K562 (cell line): ENCODE measurements around the gene TMEM243. TPM values are rescaled to one million over a fixed set of nuclear protein-coding genes. Genes with fewer than 3 reads are reported as not detected.
A peak's percentile ranks its signal among the peaks of the same experiment; 100 is the strongest.

Experiments
- CLOCK ChIP-seq: fragments of 250-450 bp; sonication (Bioruptor Pico); IDR thresholded peaks from 2 replicates; pipeline ENCODE4 v1.4.0; 2020; ENCODE audit warnings: mild to moderate bottlenecking, moderate library complexity, borderline replicate concordance
- GABPA ChIP-seq: fragments of 200-800 bp; sonication (Bioruptor generic); conservative IDR thresholded peaks from 2 replicates; pipeline ENCODE4 v1.6.1; 2016; ENCODE audit warnings: low read depth, missing genetic modification characterization, missing compliant biosample characterization
- HIVEP1 ChIP-seq: fragments of 250-450 bp; sonication (Bioruptor Pico); IDR thresholded peaks from 2 replicates; pipeline ENCODE4 v1.4.0; 2020; ENCODE audit warnings: mild to moderate bottlenecking
- HNRNPUL1 ChIP-seq: fragments of 200-400 bp; formaldehyde crosslinking; IDR thresholded peaks from 2 replicates; pipeline ENCODE4 v1.6.1; 2017; ENCODE audit warnings: low read length
- JUND ChIP-seq, 2 experiments: IDR thresholded peaks; 2 replicates in 1 of 2; 3 replicates in 1 of 2; pipeline ENCODE4 v1.6.1; 2011; ENCODE audit warnings: borderline replicate concordance in 2 of 2, low read depth in 2 of 2, low read length in 2 of 2, improper control_type of control experiment in 1 of 2, missing biosample characterization in 1 of 2, missing genetic modification characterization in 1 of 2, missing genetic modification reagents in 1 of 2
- KDM1A ChIP-seq, 2 experiments: fragments of 450-650 bp; IDR thresholded peaks; 2 replicates each; pipeline ENCODE4 v1.6.1; 2016; ENCODE audit warnings: mild to moderate bottlenecking in 2 of 2
- L3MBTL2 ChIP-seq: fragments of 450-650 bp; IDR thresholded peaks from 2 replicates; pipeline ENCODE4 v1.6.1; 2016; ENCODE audit warnings: mild to moderate bottlenecking, moderate library complexity
- NFE2L1 ChIP-seq: fragments of 450-650 bp; IDR thresholded peaks from 2 replicates; pipeline ENCODE4 v1.6.1; 2016; ENCODE audit warnings: missing genetic modification characterization, low read depth, mild to moderate bottlenecking, missing compliant biosample characterization, moderate library complexity, borderline replicate concordance
- PHF20 ChIP-seq: fragments of 450-650 bp; IDR thresholded peaks from 2 replicates; pipeline ENCODE4 v1.6.1; 2018; ENCODE audit not compliant: partially characterized antibody
- RBM22 ChIP-seq: fragments of 200-400 bp; formaldehyde crosslinking; IDR thresholded peaks from 2 replicates; pipeline ENCODE4 v1.6.1; 2018; ENCODE audit warnings: low read length, low read depth; ENCODE audit not compliant: poor library complexity, severe bottlenecking
- RBM39 ChIP-seq: fragments of 200-400 bp; formaldehyde crosslinking; optimal IDR thresholded peaks from 2 replicates; pipeline ENCODE3; 2018; ENCODE audit warnings: low read depth, low read length
- UBTF ChIP-seq, 2 experiments: IDR thresholded peaks; 2 replicates each; pipeline ENCODE4 v1.6.1; 2012; ENCODE audit warnings: improper control_type of control experiment in 2 of 2, low read depth in 2 of 2, low read length in 2 of 2, borderline replicate concordance in 1 of 2
- ZC3H11A ChIP-seq: IDR thresholded peaks from 2 replicates; pipeline ENCODE4 v1.6.1; 2012; ENCODE audit warnings: low read depth, low read length, improper control_type of control experiment
- ZNF134 ChIP-seq: fragments of 250-450 bp; sonication (Bioruptor Pico); conservative IDR thresholded peaks from 2 replicates; pipeline ENCODE4 v1.4.0; 2020
- polyA plus RNA-seq, 8 experiments: library from polyadenylated mRNA; depleted of rRNA in 4 of 8; stranded (reverse) in 5 of 8; unstranded in 3 of 8; fragments of >200 nt; fragmentation: Nextera tagmentation in 2 of 8; fragmentation: Illumina TruSeq in 1 of 8; extraction: Ambion mirVana in 2 of 8; extraction: Trizol in 1 of 8; gene quantifications; 2 replicates each; pipeline versions ENCODE4 v1.2.1 to v1.2.3, GENCODE V29; 2011 to 2014; ENCODE audit warnings: inconsistent platforms in 1 of 8, missing spikeins in 1 of 8
- total RNA-seq, 7 experiments: library from RNA; depleted of rRNA in 6 of 7; stranded (reverse); fragments of >200 nt in 6 of 7; fragmentation: Illumina TruSeq in 2 of 7; extraction: Trizol in 2 of 7; gene quantifications; 2 replicates each; pipeline versions ENCODE4 v1.2.1 to v1.2.3, GENCODE V29; 2011 to 2021; ENCODE audit warnings: low replicate concordance in 1 of 7

Gene TMEM243
- total and polyA plus RNA-seq, 9 of the 15 experiments (the other 6 are each of a cell fraction or from before 2014, with no cell fraction given) = 3.9 to 8.6 (median 6.1) TPM

- TF ChIP-seq RBM39 (peak; percentile 75), ZC3H11A (no peak; the same call in 1 of the 2 replicates), UBTF (IDR thresholded peaks at IDR 0.05; ENCODE audit: borderline replicate concordance in 1 of 2, low read depth in 2 of 2, low read length in 2 of 2) (peak; percentile 99), KDM1A (IDR thresholded peaks at IDR 0.05) (no peak; a peak in 1 of 4 replicates), ZNF134 (no peak), RBM22 (peak; percentile 68), JUND (IDR thresholded peaks at IDR 0.05; ENCODE audit: borderline replicate concordance, low read depth, low read length) (peak; percentile 76), JUND (tag; IDR thresholded peaks at IDR 0.05; ENCODE audit: borderline replicate concordance, low read depth, low read length) (peak; percentile 65; the same call in 1 of the 3 replicates), HNRNPUL1 (no peak), HIVEP1 (no peak), L3MBTL2 (peak; percentile 75), NFE2L1 (tag) (no peak), PHF20 (peak; percentile 78), GABPA (tag) (peak; percentile 99), CLOCK (CRISPR knock-in tag) (no peak)
Observed at GRCh38 chr7:87152112-87152896, 67.2 kb downstream of the TMEM243 start, which contains the start of gene DMTF1 (continued).
